Heart left ventricle (tissue), 16 donors: ENCODE measurements around the gene CEP83. TPM values are rescaled to one million over a fixed set of nuclear protein-coding genes. Genes with fewer than 3 reads are reported as not detected.
"Not testable (repeated sequence)": the region's sequence is repeated elsewhere in the genome, so short reads cannot be mapped to it uniquely, and the experiment has no call there.

ENCODE experiments used
- ATAC-seq, 4 donors: fragments of 200-7000 bp; cut with Tn5 transposase; one replicate each; pipeline ENCODE4 v1.9.1; 2020 to 2022; ENCODE audit warnings: moderate library complexity in 4 of 4, mild to moderate bottlenecking in 3 of 4, moderate number of reproducible peaks in 1 of 4
- DNase-seq, 5 donors: peaks; one replicate each; pipeline ENCODE4 v3.0.0-alpha.2; 2020
- H3K27ac ChIP-seq, 12 donors: fragments of 200-600 bp; sonication (generic) in 4 of 12; one replicate each; pipeline versions ENCODE4 v1.5.0 to v1.8.0; 2016 to 2022; ENCODE audit warnings: mild to moderate bottlenecking in 2 of 12
- H3K27me3 ChIP-seq, 9 donors: fragments of 200-600 bp; sonication (generic) in 2 of 9; one replicate each; pipeline versions ENCODE4 v1.5.1 to v1.8.0; 2016 to 2022; ENCODE audit warnings: mild to moderate bottlenecking in 3 of 9
- H3K36me3 ChIP-seq, 9 donors: fragments of 200-600 bp; sonication (generic) in 2 of 9; one replicate each; pipeline versions ENCODE4 v1.5.0 to v1.8.0; 2018 to 2022; ENCODE audit warnings: mild to moderate bottlenecking in 2 of 9
- H3K4me1 ChIP-seq, 12 donors: fragments of 200-600 bp; sonication (generic) in 4 of 12; one replicate each; pipeline versions ENCODE4 v1.5.0 to v1.8.0; 2016 to 2022; ENCODE audit warnings: mild to moderate bottlenecking in 3 of 12
- H3K4me3 ChIP-seq, 12 donors: fragments of 200-600 bp; sonication (generic) in 4 of 12; one replicate each; pipeline versions ENCODE4 v1.5.0 to v1.8.0; 2017 to 2022; ENCODE audit warnings: mild to moderate bottlenecking in 9 of 12, moderate library complexity in 4 of 12
- H3K9me3 ChIP-seq, 12 donors: fragments of 200-600 bp; sonication (generic) in 4 of 12; one replicate each; pipeline versions ENCODE4 v1.5.0 to v1.8.0; 2016 to 2022; ENCODE audit warnings: mild to moderate bottlenecking in 1 of 12
- POLR2A ChIP-seq, 2 donors: fragments of 450-650 bp; IDR thresholded peaks; one replicate each; pipeline ENCODE4 v1.6.1; 2017; ENCODE audit warnings: antibody characterized with exemption in 2 of 2, mild to moderate bottlenecking in 2 of 2, moderate library complexity in 2 of 2
- WGBS, 4 donors: extraction: QIAGEN DNeasy Blood & Tissue Kit in 2 of 4; methylation state at CpG; one replicate each; pipeline versions ENCODE4 v1.1.5 to v1.1.7; 2013 to 2018; 5-methylcytosine and 5-hydroxymethylcytosine counted together
- intact Hi-C, 10 donors: fragments of 100-400 bp; cut with DNase I; formaldehyde crosslinking; loops; one replicate each; pipeline versions ENCODE4 v1.11.1 to v1.14.2; 2022
- polyA plus RNA-seq, 2 donors: library from polyadenylated mRNA; stranded (reverse); fragments of 200-250 nt; gene quantifications; one replicate each; pipeline ENCODE4 v1.2.3, GENCODE V29; 2013
- total RNA-seq, 9 donors: library from RNA; depleted of rRNA in 2 of 9; stranded (reverse); fragments of >200 nt in 2 of 9; fragmentation: NEBNext Ultra II Directional in 3 of 9; extraction: Animal tissue kit (Norgen Biotek cat#: 25700) in 3 of 9; gene quantifications; one replicate each; pipeline versions ENCODE4 v1.1.0 to v1.2.4, GENCODE V29; 2016 to 2023
- TF ChIP-seq, protein P1 (sequence below), 12 donors: fragments of 200-600 bp; sonication (generic) in 4 of 12; IDR thresholded peaks; one replicate each; pipeline versions ENCODE4 v1.5.0 to v1.8.0; 2018 to 2022; ENCODE audit warnings: antibody characterized with exemption in 12 of 12, mild to moderate bottlenecking in 5 of 12
- donor health status: ischemic (EF 13 %, LVEDD 7.1; RV severe dilation, severe dysfunction).
- donor health status: healthy with polysubstance abuse.
- donor health status: DM: no; HTN: yes; CAD: no.
- donor health status: DM: no; HTN: no; CAD: no.
- donor health status: ischemic (EF 25% LVEDD 6.9; RV normal size, moderate dysfunction).
- donor health status: ischemic (EF 25% LVEDD 5.7; RV mildly dilated, moderate dysfunction).
- donor health status: healthy.
- donor health status: DM: yes; HTN: yes; CAD: no.
- donor health status: ischemic (EF 35%, LVEDD 5.7; RV mildly dilated, moderate dysfunction).
- donor health status: nonischemic (EF 11% LVEDD 7.7; RV severe dilation, severe dysfunction).
- donor health status: DM: yes; HTN: yes; CAD: no.
- donor health status: PGD.
- donor health status: ischemic (EF 29% LVEDD 5.4; RV normal size, mild dysfunction).
- donor health status: nonischemic (EF 23%, LVEDD 6.1; RV moderate dilation, normal function).

The CEP83 gene
- total and polyA plus RNA-seq, 11 donors, result 5.4 to 13.4 (median 9.5) TPM

DNA sequence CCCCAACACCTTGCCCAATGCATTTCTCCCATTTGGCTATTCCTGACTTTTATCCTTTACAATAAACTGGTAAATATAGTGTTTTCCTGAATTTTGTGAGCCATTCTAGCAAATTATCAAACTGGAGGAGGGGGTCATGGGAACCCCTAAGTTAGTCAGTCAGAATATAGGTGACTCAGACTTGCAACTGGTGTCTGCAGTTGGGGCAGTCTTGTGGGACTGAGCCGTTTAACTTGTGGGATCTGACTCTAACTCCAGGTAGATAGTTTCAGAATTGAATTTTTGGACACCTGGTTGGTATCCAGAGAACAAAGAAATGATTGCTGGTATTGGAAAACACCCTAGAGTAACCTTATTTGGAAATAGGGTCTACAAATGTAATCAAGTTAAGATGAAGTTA, 133.4 kb downstream of the CEP83 start:
- TF ChIP-seq, protein P1, sequence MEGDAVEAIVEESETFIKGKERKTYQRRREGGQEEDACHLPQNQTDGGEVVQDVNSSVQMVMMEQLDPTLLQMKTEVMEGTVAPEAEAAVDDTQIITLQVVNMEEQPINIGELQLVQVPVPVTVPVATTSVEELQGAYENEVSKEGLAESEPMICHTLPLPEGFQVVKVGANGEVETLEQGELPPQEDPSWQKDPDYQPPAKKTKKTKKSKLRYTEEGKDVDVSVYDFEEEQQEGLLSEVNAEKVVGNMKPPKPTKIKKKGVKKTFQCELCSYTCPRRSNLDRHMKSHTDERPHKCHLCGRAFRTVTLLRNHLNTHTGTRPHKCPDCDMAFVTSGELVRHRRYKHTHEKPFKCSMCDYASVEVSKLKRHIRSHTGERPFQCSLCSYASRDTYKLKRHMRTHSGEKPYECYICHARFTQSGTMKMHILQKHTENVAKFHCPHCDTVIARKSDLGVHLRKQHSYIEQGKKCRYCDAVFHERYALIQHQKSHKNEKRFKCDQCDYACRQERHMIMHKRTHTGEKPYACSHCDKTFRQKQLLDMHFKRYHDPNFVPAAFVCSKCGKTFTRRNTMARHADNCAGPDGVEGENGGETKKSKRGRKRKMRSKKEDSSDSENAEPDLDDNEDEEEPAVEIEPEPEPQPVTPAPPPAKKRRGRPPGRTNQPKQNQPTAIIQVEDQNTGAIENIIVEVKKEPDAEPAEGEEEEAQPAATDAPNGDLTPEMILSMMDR (IDR thresholded peaks at IDR 0.05), result no peak
- TF ChIP-seq POLR2A (IDR thresholded peaks at IDR 0.05), result no peak
- H3K9me3 ChIP-seq, result peaks cover 0 to 4% (median 0%) of the 10 kb centered on the region in 12 donors
- peaks cover 0 to 2% (median 0%) of the 10 kb centered on the region in 12 donors for H3K4me1 ChIP-seq
- DNase-seq, result no peak
- H3K36me3 ChIP-seq, result peaks cover 0 to 49% (median 19%) of the 10 kb centered on the region in 9 donors
- 95 to 100% (median 96%) methylated on average over 1 of the region's 1 CpG for whole genome bisulfite sequencing, 4 donors
- H3K27me3 ChIP-seq, result no peaks in the 10 kb centered on the region
- intact Hi-C loops, result loop anchor here in 4 of 10 donors (5.0 to 10.0 kb wide), 2 partner anchors 199 to 206 kb away; no protein-coding TSS in a partner anchor
- no peak overlapping the region for H3K4me3 ChIP-seq
- H3K27ac ChIP-seq, result no peak overlapping the region
- no peak for ATAC-seq

DNA sequence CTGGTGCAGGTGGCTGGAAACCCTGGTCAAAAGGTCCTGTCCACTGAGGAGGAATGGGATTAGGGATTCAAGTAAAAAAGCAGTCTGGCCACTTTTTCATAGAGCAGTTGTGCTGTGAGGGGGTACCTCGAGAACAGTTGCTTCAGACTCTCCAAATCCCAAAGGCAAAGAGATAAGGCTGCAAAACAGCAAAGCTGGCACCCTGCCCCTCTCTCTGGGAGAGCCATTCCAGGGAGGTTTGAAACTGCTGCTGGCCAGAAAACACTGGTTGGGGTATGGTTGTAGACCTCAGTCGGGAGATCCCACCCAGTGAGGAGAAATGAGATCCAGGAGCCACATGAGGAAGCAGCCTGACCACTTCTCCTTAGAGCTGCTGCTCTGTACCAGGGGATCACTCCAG, 137.3 kb downstream of the CEP83 start:
- intact Hi-C loops, result loop anchor here in 1 of 10 donors (10.0 kb wide), 1 partner anchor 202 kb away; no protein-coding TSS in a partner anchor
- H3K4me3 ChIP-seq, result no peak overlapping the region
- H3K9me3 ChIP-seq, result peaks cover 0 to 39% (median 8%) of the 10 kb centered on the region in 12 donors
- no peak overlapping the region for H3K27ac ChIP-seq
- ATAC-seq (no peak), DNase-seq (peak in 2 of 5 donors; percentile 31 to 52)
- H3K36me3 ChIP-seq, result peaks cover 0 to 38% (median 10%) of the 10 kb centered on the region in 9 donors
- no peaks in the 10 kb centered on the region for H3K27me3 ChIP-seq
- peaks cover 0 to 2% (median 0%) of the 10 kb centered on the region in 12 donors for H3K4me1 ChIP-seq
- TF ChIP-seq POLR2A (IDR thresholded peaks at IDR 0.05), result no peak
- TF ChIP-seq, protein P1 (IDR thresholded peaks at IDR 0.05), result no peak
- 48 to 77% (median 74%) methylated on average over 2 of the region's 2 CpGs for WGBS, 4 donors

- no peak overlapping the region for H3K27ac ChIP-seq
- TF ChIP-seq, protein P1 (IDR thresholded peaks at IDR 0.05), result no peak
- no peak for TF ChIP-seq POLR2A (IDR thresholded peaks at IDR 0.05)
- ATAC-seq, result no peak
- H3K36me3 ChIP-seq, result peaks cover 0 to 22% (median 9%) of the 10 kb centered on the region in 9 donors
- H3K9me3 ChIP-seq, result peaks cover 0 to 54% (median 12%) of the 10 kb centered on the region in 12 donors
- peaks cover 0 to 2% (median 0%) of the 10 kb centered on the region in 12 donors for H3K4me1 ChIP-seq
- no peak overlapping the region for H3K4me3 ChIP-seq
- no peak for DNase-seq
- intact Hi-C loops, result loop anchor here in 1 of 10 donors (10.0 kb wide), 1 partner anchor 205 kb away; no protein-coding TSS in a partner anchor
- H3K27me3 ChIP-seq, result no peaks in the 10 kb centered on the region
These were observed 139.6 kb downstream of the CEP83 start for GRCh38 chr12:94320109-94320508.

GRCh38 chr12:94318181-94318580, 141.5 kb downstream of the CEP83 start:
- intact Hi-C loops, result no loop called here
- TF ChIP-seq, protein P1 (IDR thresholded peaks at IDR 0.05), result no peak
- TF ChIP-seq POLR2A (IDR thresholded peaks at IDR 0.05), result no peak
- Histone ChIP-seq H3K4me3 (no peak overlapping the region), H3K4me1 (peaks cover 0 to 2% (median 0%) of the 10 kb centered on the region in 12 donors), H3K9me3 (peaks cover 0 to 64% (median 12%) of the 10 kb centered on the region in 12 donors), H3K27ac (no peak overlapping the region), H3K36me3 (peaks cover 0 to 15% (median 4%) of the 10 kb centered on the region in 9 donors), H3K27me3 (no peaks in the 10 kb centered on the region)
- DNase-seq (no peak), ATAC-seq (no peak)
- WGBS, 4 donors, result 41 to 67% (median 61%) methylated on average over 1 of the region's 1 CpG

- not testable (repeated sequence) for H3K27ac ChIP-seq
These were observed 143.1 kb downstream of the CEP83 start for GRCh38 chr12:94316600-94316999.

More at GRCh38 chr12:94316600-94316999, 143.1 kb downstream of the CEP83 start:
- WGBS, 4 donors, result 93 to 98% (median 97%) methylated on average over 2 of the region's 2 CpGs
- DNase-seq, H3K4me3 ChIP-seq, H3K4me1 ChIP-seq, ATAC-seq, intact Hi-C loops, H3K27me3 ChIP-seq: not testable (repeated sequence)
- Histone ChIP-seq H3K9me3 (peaks cover 0 to 64% (median 12%) of the 10 kb centered on the region in 12 donors), H3K36me3 (peaks cover 0 to 15% (median 3%) of the 10 kb centered on the region in 9 donors)
